ENCODE data around the gene HSD17B3. TPM values are rescaled to one million over a fixed set of nuclear protein-coding genes. Genes with fewer than 3 reads are reported as not detected.
"Not testable (repeated sequence)": the region's sequence is repeated elsewhere in the genome, so short reads cannot be mapped to it uniquely, and the experiment has no call there.

HSD17B3 gene
- total RNA-seq, 6 experiments from 2014 or later, result not detected

DNA sequence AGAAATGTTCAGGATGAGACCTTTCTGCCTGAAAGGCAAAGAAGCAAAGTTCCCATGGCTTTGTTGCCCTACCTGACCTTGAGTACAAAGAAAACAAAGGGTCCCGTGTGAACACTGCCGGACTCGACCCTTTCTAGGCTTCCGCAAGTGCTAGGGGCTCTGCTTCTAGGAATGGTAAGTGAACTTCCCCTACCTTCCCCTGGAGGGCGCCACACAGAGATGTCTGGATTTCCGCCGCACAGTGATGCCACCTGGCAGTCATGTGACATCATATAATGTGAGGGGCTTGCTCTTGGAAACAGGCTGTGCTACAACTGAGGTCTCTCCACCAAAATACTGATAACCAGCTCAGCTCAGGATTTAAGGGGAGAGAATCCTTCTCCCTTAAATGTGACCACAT, 56.6 kb downstream of the HSD17B3 start:
- Mint-ChIP-seq H3K36me3 (ENCODE audit: low read depth) (no peaks in the 10 kb centered on the region), H3K4me1 (ENCODE audit: low read depth) (peaks cover 7% of the 10 kb centered on the region; the same call in 1 of the 2 replicates), H3K9me3 (no peaks in the 10 kb centered on the region), H3K27ac (no peak overlapping the region), H3K27me3 (ENCODE audit: insufficient read depth) (peaks cover 21% of the 10 kb centered on the region), H3K4me3 (no peak overlapping the region)
- no peak for DNase-seq
- TF ChIP-seq, protein P1, sequence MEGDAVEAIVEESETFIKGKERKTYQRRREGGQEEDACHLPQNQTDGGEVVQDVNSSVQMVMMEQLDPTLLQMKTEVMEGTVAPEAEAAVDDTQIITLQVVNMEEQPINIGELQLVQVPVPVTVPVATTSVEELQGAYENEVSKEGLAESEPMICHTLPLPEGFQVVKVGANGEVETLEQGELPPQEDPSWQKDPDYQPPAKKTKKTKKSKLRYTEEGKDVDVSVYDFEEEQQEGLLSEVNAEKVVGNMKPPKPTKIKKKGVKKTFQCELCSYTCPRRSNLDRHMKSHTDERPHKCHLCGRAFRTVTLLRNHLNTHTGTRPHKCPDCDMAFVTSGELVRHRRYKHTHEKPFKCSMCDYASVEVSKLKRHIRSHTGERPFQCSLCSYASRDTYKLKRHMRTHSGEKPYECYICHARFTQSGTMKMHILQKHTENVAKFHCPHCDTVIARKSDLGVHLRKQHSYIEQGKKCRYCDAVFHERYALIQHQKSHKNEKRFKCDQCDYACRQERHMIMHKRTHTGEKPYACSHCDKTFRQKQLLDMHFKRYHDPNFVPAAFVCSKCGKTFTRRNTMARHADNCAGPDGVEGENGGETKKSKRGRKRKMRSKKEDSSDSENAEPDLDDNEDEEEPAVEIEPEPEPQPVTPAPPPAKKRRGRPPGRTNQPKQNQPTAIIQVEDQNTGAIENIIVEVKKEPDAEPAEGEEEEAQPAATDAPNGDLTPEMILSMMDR (IDR thresholded peaks at IDR 0.05), result peak; percentile 47

DNA sequence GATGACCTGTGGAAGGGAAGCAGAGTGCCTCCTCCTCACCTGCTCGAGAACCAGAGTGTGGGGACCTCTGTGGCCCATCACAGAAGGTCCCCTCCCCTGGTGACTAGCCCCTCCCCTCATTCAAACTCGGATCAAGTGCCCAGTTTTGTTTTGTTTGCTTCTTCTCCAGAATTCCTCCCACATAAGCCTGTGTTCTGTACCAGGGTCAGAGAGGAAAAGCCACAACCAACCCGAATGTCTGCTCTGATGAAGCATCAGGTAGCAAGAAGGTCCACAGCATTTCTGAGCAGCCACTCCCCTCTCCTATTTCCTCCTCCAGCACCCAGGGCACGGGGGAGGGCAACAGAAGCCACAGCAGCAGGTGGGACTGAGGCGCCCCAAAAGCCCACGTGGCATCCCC, 58.2 kb downstream of the HSD17B3 start:
- TF ChIP-seq, protein P1 (IDR thresholded peaks at IDR 0.05), result no peak
- Mint-ChIP-seq H3K36me3 (ENCODE audit: low read depth) (no peaks in the 10 kb centered on the region), H3K27me3 (ENCODE audit: insufficient read depth) (peaks cover 31% of the 10 kb centered on the region), H3K4me3 (no peak overlapping the region), H3K9me3 (no peaks in the 10 kb centered on the region), H3K27ac (no peak overlapping the region), H3K4me1 (ENCODE audit: low read depth) (peaks cover 7% of the 10 kb centered on the region; the same call in 1 of the 2 replicates)
- DNase-seq, result no peak

GRCh38 chr9:96242811-96243210, 59.2 kb downstream of the HSD17B3 start:
- TF ChIP-seq, protein P1 (IDR thresholded peaks at IDR 0.05), result no peak
- Mint-ChIP-seq H3K36me3 (ENCODE audit: low read depth) (no peaks in the 10 kb centered on the region), H3K9me3 (no peaks in the 10 kb centered on the region), H3K4me3 (no peak overlapping the region; the same call in 1 of the 2 replicates), H3K27ac (no peak overlapping the region), H3K4me1 (ENCODE audit: low read depth) (peaks cover 7% of the 10 kb centered on the region; the same call in 1 of the 2 replicates), H3K27me3 (ENCODE audit: insufficient read depth) (peaks cover 31% of the 10 kb centered on the region)
- no peak for DNase-seq

- TF ChIP-seq, protein P1 (IDR thresholded peaks at IDR 0.05), result no peak
- Mint-ChIP-seq H3K4me1 (ENCODE audit: low read depth) (peaks cover 7% of the 10 kb centered on the region; the same call in 1 of the 2 replicates), H3K36me3 (ENCODE audit: low read depth) (no peaks in the 10 kb centered on the region), H3K9me3 (no peaks in the 10 kb centered on the region), H3K4me3 (no peak overlapping the region), H3K27ac (no peak overlapping the region), H3K27me3 (ENCODE audit: insufficient read depth) (peaks cover 37% of the 10 kb centered on the region)
- no peak for DNase-seq
These were observed 60.6 kb downstream of the HSD17B3 start for GRCh38 chr9:96241391-96241809.

- Mint-ChIP-seq H3K27ac (no peak overlapping the region), H3K9me3 (no peaks in the 10 kb centered on the region), H3K27me3 (ENCODE audit: insufficient read depth) (peaks cover 37% of the 10 kb centered on the region), H3K36me3 (ENCODE audit: low read depth) (no peaks in the 10 kb centered on the region), H3K4me3 (no peak overlapping the region), H3K4me1 (ENCODE audit: low read depth) (no peaks in the 10 kb centered on the region)
- TF ChIP-seq, protein P1 (IDR thresholded peaks at IDR 0.05), result no peak
- DNase-seq, result no peak
These were observed 65.0 kb downstream of the HSD17B3 start for GRCh38 chr9:96236854-96237550.

DNA sequence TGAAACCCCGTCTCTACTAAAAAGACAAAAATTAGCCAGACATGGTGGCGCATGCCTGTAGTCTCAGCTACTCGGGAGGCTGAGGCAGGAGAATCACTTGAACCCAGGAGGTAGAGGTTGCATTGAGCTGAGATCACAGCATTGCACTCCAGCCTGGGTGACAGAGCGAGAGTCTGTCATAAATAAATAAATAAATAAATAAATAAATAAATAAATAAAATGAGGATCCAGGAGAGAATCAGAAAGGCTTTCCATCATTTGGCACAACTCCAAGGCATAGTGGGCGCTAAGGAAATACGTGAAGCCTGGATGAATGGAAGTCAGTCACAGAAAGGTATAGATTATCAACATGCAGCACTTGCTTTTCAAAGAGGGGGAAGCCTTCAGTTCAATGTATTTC, 65.6 kb downstream of the HSD17B3 start:
- H3K4me1 Mint-ChIP-seq (ENCODE audit: low read depth); H3K9me3 Mint-ChIP-seq; H3K4me3 Mint-ChIP-seq; H3K36me3 Mint-ChIP-seq (ENCODE audit: low read depth); H3K27ac Mint-ChIP-seq; DNase-seq: not testable (repeated sequence)
- peaks cover 37% of the 10 kb centered on the region for H3K27me3 Mint-ChIP-seq (ENCODE audit: insufficient read depth)
